H9 (cell line): Measurements from ENCODE around the gene ZC3H18. TPM values are rescaled to one million over a fixed set of nuclear protein-coding genes. Genes with fewer than 3 reads are reported as not detected.

Source experiments
- DNase-seq: peaks from one replicate; pipeline ENCODE4 v3.0.0-alpha.2; 2017
- H2AFZ ChIP-seq: one replicate; pipeline ENCODE4 v1.6.1; 2013; ENCODE audit warnings: mild to moderate bottlenecking, low read length, control low read depth, moderate library complexity
- H2AK5ac ChIP-seq: 2 replicates; pipeline ENCODE4 v1.6.1; 2013; ENCODE audit warnings: low read length, control low read depth, mixed read lengths; ENCODE audit not compliant: insufficient read length
- H2BK120ac ChIP-seq: one replicate; pipeline ENCODE4 v1.6.1; 2013; ENCODE audit warnings: low read depth, mild to moderate bottlenecking, low read length, control low read depth, inconsistent platforms; ENCODE audit not compliant: poor library complexity, severe bottlenecking
- H2BK12ac ChIP-seq: 2 replicates; pipeline ENCODE4 v1.6.1; 2013; ENCODE audit warnings: low read length, control low read depth, mixed read lengths, low read depth; ENCODE audit not compliant: insufficient read length
- H2BK15ac ChIP-seq: 2 replicates; pipeline ENCODE4 v1.6.1; 2013; ENCODE audit warnings: low read depth, low read length, control low read depth
- H2BK20ac ChIP-seq: one replicate; pipeline ENCODE4 v1.6.1; 2013; ENCODE audit warnings: low read depth, mild to moderate bottlenecking, low read length, control low read depth, inconsistent platforms; ENCODE audit not compliant: poor library complexity, severe bottlenecking
- H2BK5ac ChIP-seq: 2 replicates; pipeline ENCODE4 v1.6.1; 2013; ENCODE audit warnings: low read length, control low read depth, mixed read lengths; ENCODE audit not compliant: insufficient read length
- H3K14ac ChIP-seq: 2 replicates; pipeline ENCODE4 v1.6.1; 2013; ENCODE audit warnings: low read length, control low read depth; ENCODE audit not compliant: insufficient read depth
- H3K18ac ChIP-seq: 2 replicates; pipeline ENCODE4 v1.6.1; 2013; ENCODE audit warnings: low read depth, mild to moderate bottlenecking, mixed read lengths, low read length, control low read depth; ENCODE audit not compliant: insufficient read length
- H3K23ac ChIP-seq: 2 replicates; pipeline ENCODE4 v1.6.1; 2013; ENCODE audit warnings: low read length, control low read depth, mixed read lengths, low read depth; ENCODE audit not compliant: insufficient read length
- H3K23me2 ChIP-seq: 2 replicates; pipeline ENCODE4 v1.6.1; 2013; ENCODE audit warnings: low read depth, mild to moderate bottlenecking, mixed read lengths, low read length, control low read depth; ENCODE audit not compliant: insufficient read length, poor library complexity, severe bottlenecking
- H3K27ac ChIP-seq: 2 replicates; pipeline ENCODE4 v1.5.1; 2013; ENCODE audit warnings: low read length, control low read depth, mixed read lengths, low read depth; ENCODE audit not compliant: insufficient read length
- H3K27me3 ChIP-seq: 2 replicates; pipeline ENCODE4 v1.6.1; 2013; ENCODE audit warnings: low read length, control low read depth, inconsistent platforms; ENCODE audit not compliant: insufficient read depth
- H3K4ac ChIP-seq: 2 replicates; pipeline ENCODE4 v1.6.1; 2013; ENCODE audit warnings: low read depth, mild to moderate bottlenecking, control low read depth, inconsistent platforms, low read length, moderate library complexity
- H3K4me1 ChIP-seq: 2 replicates; pipeline ENCODE4 v1.6.1; 2013; ENCODE audit warnings: low read length, control low read depth, inconsistent platforms; ENCODE audit not compliant: insufficient read depth
- H3K4me2 ChIP-seq: 2 replicates; pipeline ENCODE4 v1.6.1; 2013; ENCODE audit warnings: low read length, control low read depth, mixed read lengths; ENCODE audit not compliant: insufficient read length, insufficient read depth
- H3K56ac ChIP-seq: 2 replicates; pipeline ENCODE4 v1.6.1; 2013; ENCODE audit warnings: low read depth, mild to moderate bottlenecking, mixed read lengths, low read length, control low read depth; ENCODE audit not compliant: insufficient read length
- H3K79me1 ChIP-seq: 2 replicates; pipeline ENCODE4 v1.6.1; 2013; ENCODE audit warnings: low read depth, mild to moderate bottlenecking, moderate library complexity, low read length, control low read depth, inconsistent platforms; ENCODE audit not compliant: insufficient read depth, poor library complexity, severe bottlenecking
- H3K79me2 ChIP-seq: 2 replicates; pipeline ENCODE4 v1.6.1; 2013; ENCODE audit warnings: low read length, control low read depth, inconsistent platforms; ENCODE audit not compliant: insufficient read depth
- H3K9ac ChIP-seq: 2 replicates; pipeline ENCODE4 v1.6.1; 2013; ENCODE audit warnings: low read length, control low read depth, mixed read lengths; ENCODE audit not compliant: insufficient read length; ENCODE audit errors: extremely low read depth
- H3K9me3 ChIP-seq: one replicate; pipeline ENCODE4 v1.6.1; 2013; ENCODE audit warnings: low read depth, low read length, inconsistent platforms; ENCODE audit not compliant: control insufficient read depth
- H3T11ph ChIP-seq: one replicate; pipeline ENCODE4 v1.6.1; 2013; ENCODE audit warnings: mild to moderate bottlenecking, low read length, control low read depth, inconsistent platforms
- H4K20me1 ChIP-seq: one replicate; pipeline ENCODE4 v1.6.1; 2013; ENCODE audit not compliant: control insufficient read depth, insufficient read length, insufficient read depth
- H4K5ac ChIP-seq: 2 replicates; pipeline ENCODE4 v1.6.1; 2013; ENCODE audit warnings: low read depth, mild to moderate bottlenecking, mixed read lengths, low read length, control low read depth; ENCODE audit not compliant: insufficient read length
- H4K8ac ChIP-seq: replicated peaks from 2 replicates; pipeline ENCODE4 v1.6.1; 2013; ENCODE audit warnings: low read length, control low read depth, mixed read lengths, low read depth; ENCODE audit not compliant: insufficient read length
- H4K91ac ChIP-seq: 2 replicates; pipeline ENCODE4 v1.6.1; 2013; ENCODE audit warnings: low read depth, mild to moderate bottlenecking, moderate library complexity, mixed read lengths, low read length, control low read depth; ENCODE audit not compliant: insufficient read length
- H3K27ac Mint-ChIP-seq, 3 experiments: 2 replicates in 2 of 3; 3 replicates in 1 of 3; pipeline ENCODE4 v1.8.0; 2020 to 2021; ENCODE audit warnings: mixed read lengths in 3 of 3, mild to moderate bottlenecking in 1 of 3, moderate library complexity in 1 of 3
- H3K27me3 Mint-ChIP-seq: 2 replicates; pipeline ENCODE4 v1.8.0; 2021; ENCODE audit warnings: low read depth, mild to moderate bottlenecking, moderate library complexity, mixed read lengths
- H3K36me3 Mint-ChIP-seq, 3 experiments: 2 replicates in 2 of 3; 3 replicates in 1 of 3; pipeline ENCODE4 v1.8.0; 2020 to 2021; ENCODE audit warnings: low read depth in 3 of 3, mixed read lengths in 3 of 3; ENCODE audit not compliant: insufficient read depth in 1 of 3
- H3K4me1 Mint-ChIP-seq, 2 experiments: 2 replicates each; pipeline ENCODE4 v1.8.0; 2020; ENCODE audit warnings: mixed read lengths in 2 of 2
- H3K4me3 Mint-ChIP-seq, 2 experiments: 2 replicates in 1 of 2; 3 replicates in 1 of 2; pipeline ENCODE4 v1.8.0; 2020 to 2021; ENCODE audit warnings: mild to moderate bottlenecking in 2 of 2, mixed read lengths in 2 of 2, moderate library complexity in 1 of 2
- H3K9me3 Mint-ChIP-seq, 2 experiments: 2 replicates in 1 of 2; 3 replicates in 1 of 2; pipeline ENCODE4 v1.8.0; 2020; ENCODE audit warnings: mild to moderate bottlenecking in 2 of 2, mixed read lengths in 2 of 2, moderate library complexity in 1 of 2
- CTCF ChIP-seq: fragments of 200-600 bp; sonication (generic); conservative IDR thresholded peaks from 3 replicates; pipeline ENCODE4 v1.8.0; 2021; ENCODE audit warnings: antibody characterized with exemption, mild to moderate bottlenecking
- WGBS: extraction: QIAGEN DNeasy Blood & Tissue Kit; methylation state at CpG from one replicate; pipeline ENCODE4 v1.1.7; 2013; ENCODE audit warnings: missing lambda C conversion rate, low lambda C conversion rate, mixed read lengths; ENCODE audit not compliant: insufficient read length; ENCODE audit errors: extremely low coverage; 5-methylcytosine and 5-hydroxymethylcytosine counted together
- total RNA-seq: library from RNA; stranded (reverse); gene quantifications from 2 replicates; pipeline ENCODE4 v1.2.1, GENCODE V29; 2021

Gene ZC3H18
- total RNA-seq, 1 experiment from 2014 or later = 69.7 TPM

DNA sequence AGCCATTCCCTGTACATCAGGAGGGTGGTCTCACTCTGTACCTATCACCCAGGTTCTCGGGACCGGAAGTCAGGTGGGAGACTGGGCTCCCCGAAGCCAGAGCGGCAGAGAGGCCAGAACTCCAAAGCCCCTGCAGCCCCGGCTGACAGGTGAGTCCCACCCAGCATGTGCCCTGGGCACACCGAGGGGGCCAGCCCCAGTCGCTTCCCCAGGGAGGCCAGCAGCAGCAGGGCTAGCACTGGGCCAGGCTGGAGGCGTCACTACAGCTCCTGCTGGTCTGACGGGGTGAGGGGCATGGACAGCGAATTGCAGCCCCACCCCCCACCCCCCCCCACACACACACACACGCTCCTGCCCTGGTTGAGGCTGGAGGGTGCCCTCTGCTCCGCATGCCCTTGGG is 60.2 kb downstream of the ZC3H18 start:
- Mint-ChIP-seq H3K4me3 (no peak overlapping the region), H3K4me1 (peaks cover 0 to 20% of the 10 kb centered on the region in 2 experiments; a peak in 3 of 4 replicates), H3K27ac (no peak overlapping the region), H3K36me3 (peaks cover 13 to 54% (median 48%) of the 10 kb centered on the region in 3 experiments; a peak in 6 of 7 replicates), H3K9me3 (no peaks in the 10 kb centered on the region; a peak in 1 of 5 replicates), H3K27me3 (peaks cover 2% of the 10 kb centered on the region; the same call in 1 of the 2 replicates)
- Histone ChIP-seq H3K27ac (no peak overlapping the region), H3K4me1 (no peaks in the 10 kb centered on the region), H3T11ph (no peak overlapping the region), H2BK20ac (no peak overlapping the region), H3K23me2 (peaks cover 15% of the 10 kb centered on the region), H2BK12ac (no peak overlapping the region), H3K4me2 (no peak overlapping the region), H4K91ac (no peak overlapping the region), H2BK5ac (no peak overlapping the region), H3K79me1 (no peaks in the 10 kb centered on the region), H4K8ac (no peak overlapping the region), H3K9ac (no peak overlapping the region), H3K14ac (no peak overlapping the region), H3K79me2 (no peaks in the 10 kb centered on the region), H3K23ac (no peak overlapping the region), H3K18ac (no peak overlapping the region), H2AK5ac (no peak overlapping the region), H3K4ac (no peak overlapping the region), H4K5ac (no peak overlapping the region), H3K27me3 (no peaks in the 10 kb centered on the region), H2BK120ac (no peak overlapping the region), H4K20me1 (no peaks in the 10 kb centered on the region), H3K56ac (no peak overlapping the region), H2AFZ (no peak overlapping the region), H3K9me3 (no peaks in the 10 kb centered on the region), H2BK15ac (no peak overlapping the region)
- no peak for TF ChIP-seq CTCF
- DNase-seq = no peak
- no CpG with 5 or more reads among the region's 12 CpGs for WGBS
